Vagina (tissue), 2 donors: ENCODE data around the gene CNTRL. TPM values are rescaled to one million over a fixed set of nuclear protein-coding genes. Genes with fewer than 3 reads are reported as not detected.

Experiments used
- DNase-seq, 2 donors: peaks; one replicate each; pipeline ENCODE4 v3.0.0-alpha.2; 2017; ENCODE audit errors: extremely low spot score in 2 of 2
- H3K27ac ChIP-seq: fragments of 200-600 bp; sonication (generic); one replicate; pipeline ENCODE4 v1.5.1; 2019
- H3K27me3 ChIP-seq: fragments of 200-600 bp; sonication (generic); one replicate; pipeline ENCODE4 v1.5.1; 2019
- H3K36me3 ChIP-seq, 2 donors: fragments of 200-600 bp; sonication (generic); one replicate each; pipeline ENCODE4 v1.5.1; 2017 to 2019
- H3K4me1 ChIP-seq: fragments of 200-600 bp; sonication (generic); one replicate; pipeline ENCODE4 v1.5.1; 2019
- H3K4me3 ChIP-seq, 2 donors: fragments of 200-600 bp; sonication (generic); 1 replicate in 1 of 2; 2 replicates in 1 of 2; pipeline ENCODE4 v1.5.1; 2016 to 2019
- H3K9me3 ChIP-seq: fragments of 200-600 bp; sonication (generic); one replicate; pipeline ENCODE4 v1.5.1; 2019
- POLR2A ChIP-seq, 2 donors: fragments of 450-650 bp; IDR thresholded peaks; one replicate each; pipeline ENCODE4 v1.6.1; 2017; ENCODE audit warnings: antibody characterized with exemption in 2 of 2, mild to moderate bottlenecking in 2 of 2, moderate library complexity in 2 of 2
- POLR2AphosphoS5 ChIP-seq, 2 donors: sonication (generic); formaldehyde crosslinking; IDR thresholded peaks; one replicate each; pipeline ENCODE4 v1.9.0; 2017; ENCODE audit warnings: antibody characterized with exemption in 2 of 2, mild to moderate bottlenecking in 2 of 2, low read depth in 1 of 2; ENCODE audit not compliant: insufficient read depth in 1 of 2
- intact Hi-C: fragments of 100-400 bp; cut with DNase I; formaldehyde crosslinking; loops from one replicate; pipeline ENCODE4 v1.15.1; 2023
- total RNA-seq: library from RNA; depleted of rRNA; stranded (reverse); fragments of >200 nt; gene quantifications from one replicate; pipeline ENCODE4 v1.2.3, GENCODE V29; 2016
- TF ChIP-seq, protein P1 (sequence below), 3 experiments: fragments of 450-650 bp in 2 of 3; fragments of 200-600 bp in 1 of 3; sonication (generic) in 1 of 3; IDR thresholded peaks; one replicate each; pipeline ENCODE4 v1.5.1; 2017 to 2019; ENCODE audit warnings: antibody characterized with exemption in 3 of 3, mild to moderate bottlenecking in 2 of 3, moderate library complexity in 2 of 3

Gene CNTRL
- total RNA-seq, 1 donor from 2014 or later, result 13.8 TPM

DNA sequence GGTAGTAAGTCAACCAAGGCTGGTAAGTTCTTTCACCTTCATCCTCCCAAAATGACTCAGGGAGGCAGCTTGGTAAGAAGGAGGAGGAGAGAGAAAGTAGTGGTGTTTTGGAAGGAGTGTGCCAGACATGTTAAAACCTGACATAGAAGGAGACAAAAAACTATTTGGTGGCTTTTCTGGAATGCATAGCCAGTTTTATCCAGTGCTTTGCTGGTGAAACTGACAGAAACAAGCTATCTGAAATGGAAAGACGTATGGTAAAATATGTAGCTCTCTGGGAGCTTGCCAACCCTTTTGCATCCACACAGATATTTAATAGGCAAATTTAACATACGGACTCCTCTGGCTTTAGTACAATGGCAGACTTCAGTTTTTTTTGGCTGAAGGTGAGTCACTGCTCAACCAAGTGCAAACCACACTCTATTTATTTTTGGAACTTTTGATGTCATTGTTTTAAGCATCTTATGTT is 81.5 kb downstream of the CNTRL start:
- no peak overlapping the region for H3K4me3 ChIP-seq
- TF ChIP-seq POLR2AphosphoS5 (IDR thresholded peaks at IDR 0.05; ENCODE audit: insufficient read depth in 1 of 2, low read depth in 1 of 2) (peak in 1 of 2 donors; percentile 74), POLR2A (IDR thresholded peaks at IDR 0.05) (no peak)
- TF ChIP-seq, protein P1, sequence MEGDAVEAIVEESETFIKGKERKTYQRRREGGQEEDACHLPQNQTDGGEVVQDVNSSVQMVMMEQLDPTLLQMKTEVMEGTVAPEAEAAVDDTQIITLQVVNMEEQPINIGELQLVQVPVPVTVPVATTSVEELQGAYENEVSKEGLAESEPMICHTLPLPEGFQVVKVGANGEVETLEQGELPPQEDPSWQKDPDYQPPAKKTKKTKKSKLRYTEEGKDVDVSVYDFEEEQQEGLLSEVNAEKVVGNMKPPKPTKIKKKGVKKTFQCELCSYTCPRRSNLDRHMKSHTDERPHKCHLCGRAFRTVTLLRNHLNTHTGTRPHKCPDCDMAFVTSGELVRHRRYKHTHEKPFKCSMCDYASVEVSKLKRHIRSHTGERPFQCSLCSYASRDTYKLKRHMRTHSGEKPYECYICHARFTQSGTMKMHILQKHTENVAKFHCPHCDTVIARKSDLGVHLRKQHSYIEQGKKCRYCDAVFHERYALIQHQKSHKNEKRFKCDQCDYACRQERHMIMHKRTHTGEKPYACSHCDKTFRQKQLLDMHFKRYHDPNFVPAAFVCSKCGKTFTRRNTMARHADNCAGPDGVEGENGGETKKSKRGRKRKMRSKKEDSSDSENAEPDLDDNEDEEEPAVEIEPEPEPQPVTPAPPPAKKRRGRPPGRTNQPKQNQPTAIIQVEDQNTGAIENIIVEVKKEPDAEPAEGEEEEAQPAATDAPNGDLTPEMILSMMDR (IDR thresholded peaks at IDR 0.05), result no peak
- H3K27me3 ChIP-seq, result no peaks in the 10 kb centered on the region
- no peaks in the 10 kb centered on the region for H3K9me3 ChIP-seq
- H3K27ac ChIP-seq, result no peak overlapping the region
- H3K36me3 ChIP-seq, result peaks cover 0 to 12% of the 10 kb centered on the region in 2 donors
- no peak for DNase-seq
- H3K4me1 ChIP-seq, result peaks cover 5% of the 10 kb centered on the region
- intact Hi-C loops, result no loop called here

DNA sequence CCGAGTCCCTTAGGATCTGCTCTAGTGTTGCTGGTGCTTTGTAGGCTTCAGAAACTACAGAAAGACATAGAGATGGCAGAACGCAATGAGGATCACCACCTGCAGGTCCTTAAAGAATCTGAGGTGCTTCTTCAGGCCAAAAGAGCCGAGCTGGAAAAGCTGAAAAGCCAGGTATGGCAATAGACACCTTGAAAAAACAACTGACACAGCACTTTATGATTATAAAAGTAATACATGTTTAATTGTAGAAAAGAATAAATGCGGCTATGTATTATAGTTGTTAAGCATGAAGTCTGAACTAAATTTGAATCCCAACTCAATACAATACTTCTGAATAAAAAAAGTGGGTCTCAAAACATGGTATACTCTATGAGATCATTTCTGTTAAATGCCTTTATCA is 83.2 kb downstream of the CNTRL start:
- Histone ChIP-seq H3K36me3 (peaks cover 0 to 27% of the 10 kb centered on the region in 2 donors), H3K4me1 (peaks cover 5% of the 10 kb centered on the region), H3K27ac (no peak overlapping the region), H3K27me3 (no peaks in the 10 kb centered on the region), H3K4me3 (no peak overlapping the region), H3K9me3 (no peaks in the 10 kb centered on the region)
- TF ChIP-seq POLR2A (IDR thresholded peaks at IDR 0.05) (no peak), POLR2AphosphoS5 (IDR thresholded peaks at IDR 0.05; ENCODE audit: insufficient read depth in 1 of 2, low read depth in 1 of 2) (no peak)
- TF ChIP-seq, protein P1 (IDR thresholded peaks at IDR 0.05), result no peak
- intact Hi-C loops, result no loop called here
- no peak for DNase-seq

DNA sequence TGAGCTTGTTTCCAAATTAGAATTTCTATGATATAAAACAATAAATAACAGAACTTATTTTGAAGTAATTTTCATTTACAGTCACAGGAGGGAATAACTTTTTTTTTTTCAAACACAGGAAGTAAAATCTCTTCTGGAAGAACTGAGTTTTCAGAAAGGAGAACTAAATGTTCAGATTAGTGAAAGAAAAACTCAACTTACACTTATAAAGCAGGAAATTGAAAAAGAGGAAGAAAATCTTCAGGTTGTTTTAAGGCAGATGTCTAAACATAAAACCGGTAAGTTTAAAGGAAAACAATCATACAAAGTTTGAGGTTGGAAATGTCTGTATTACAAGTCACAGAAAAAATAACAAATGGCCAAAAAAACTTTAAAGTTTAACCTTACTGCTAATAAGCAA is 85.3 kb downstream of the CNTRL start:
- no peak for TF ChIP-seq POLR2AphosphoS5 (IDR thresholded peaks at IDR 0.05; ENCODE audit: insufficient read depth in 1 of 2, low read depth in 1 of 2)
- TF ChIP-seq, protein P1 (IDR thresholded peaks at IDR 0.05), result no peak
- TF ChIP-seq POLR2A (IDR thresholded peaks at IDR 0.05), result no peak
- no peak overlapping the region for H3K4me3 ChIP-seq
- H3K27ac ChIP-seq, result no peak overlapping the region
- intact Hi-C loops, result no loop called here
- H3K27me3 ChIP-seq, result no peaks in the 10 kb centered on the region
- no peaks in the 10 kb centered on the region for H3K9me3 ChIP-seq
- no peak for DNase-seq
- peaks cover 0 to 27% of the 10 kb centered on the region in 2 donors for H3K36me3 ChIP-seq
- H3K4me1 ChIP-seq, result peaks cover 5% of the 10 kb centered on the region

DNA sequence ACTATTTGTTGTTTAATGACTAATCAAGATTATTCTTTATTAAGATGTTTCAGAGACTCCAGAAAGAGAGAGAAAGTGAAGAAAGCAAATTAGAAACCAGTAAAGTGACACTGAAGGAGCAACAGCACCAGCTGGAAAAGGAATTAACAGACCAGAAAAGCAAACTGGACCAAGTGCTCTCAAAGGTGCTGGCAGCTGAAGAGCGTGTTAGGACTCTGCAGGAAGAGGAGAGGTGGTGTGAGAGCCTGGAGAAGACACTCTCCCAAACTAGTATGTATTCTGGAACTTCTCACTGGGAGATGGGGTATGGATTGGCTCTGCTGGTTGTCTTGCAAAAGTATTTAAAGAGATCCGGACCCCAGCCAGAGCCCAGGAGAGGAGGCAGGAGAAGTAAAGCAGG is 93.3 kb downstream of the CNTRL start:
- Histone ChIP-seq H3K4me1 (no peaks in the 10 kb centered on the region), H3K9me3 (no peaks in the 10 kb centered on the region), H3K36me3 (peaks cover 0 to 36% of the 10 kb centered on the region in 2 donors), H3K4me3 (no peak overlapping the region), H3K27me3 (no peaks in the 10 kb centered on the region), H3K27ac (no peak overlapping the region)
- intact Hi-C loops, result no loop called here
- no peak for DNase-seq
- TF ChIP-seq POLR2A (IDR thresholded peaks at IDR 0.05) (no peak), POLR2AphosphoS5 (IDR thresholded peaks at IDR 0.05; ENCODE audit: insufficient read depth in 1 of 2, low read depth in 1 of 2) (no peak)
- TF ChIP-seq, protein P1 (IDR thresholded peaks at IDR 0.05), result no peak

DNA sequence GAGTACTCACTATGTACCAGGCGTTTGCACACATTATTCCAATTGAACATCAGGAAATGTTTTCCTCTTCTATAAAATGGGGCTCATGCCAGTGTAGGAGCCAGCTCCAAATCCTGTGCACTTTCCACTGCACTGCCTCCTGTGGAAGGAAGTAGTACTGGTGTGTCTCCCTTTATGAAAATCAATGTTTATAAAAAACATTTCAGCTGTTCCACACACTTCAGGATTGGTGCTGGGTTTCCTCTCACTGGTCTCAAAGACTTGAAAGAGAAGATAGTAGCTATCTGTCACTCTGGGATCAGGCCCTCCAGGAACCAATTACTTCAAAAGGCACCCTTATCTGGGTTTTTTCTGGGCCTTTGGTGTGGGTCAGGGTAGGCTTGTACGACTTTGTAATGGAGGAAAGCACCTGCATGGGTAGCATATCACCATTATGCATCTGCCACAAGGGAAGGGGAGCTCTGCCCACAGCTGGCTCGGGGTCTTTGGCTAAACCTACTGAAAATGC is 94.4 kb downstream of the CNTRL start:
- H3K27me3 ChIP-seq, result no peaks in the 10 kb centered on the region
- TF ChIP-seq POLR2A (IDR thresholded peaks at IDR 0.05) (no peak), POLR2AphosphoS5 (IDR thresholded peaks at IDR 0.05; ENCODE audit: insufficient read depth in 1 of 2, low read depth in 1 of 2) (no peak)
- TF ChIP-seq, protein P1 (IDR thresholded peaks at IDR 0.05), result peak in 1 of 3 experiments; percentile 16
- no peaks in the 10 kb centered on the region for H3K4me1 ChIP-seq
- no peak for DNase-seq
- intact Hi-C loops, result no loop called here
- no peaks in the 10 kb centered on the region for H3K9me3 ChIP-seq
- peaks cover 0 to 45% of the 10 kb centered on the region in 2 donors for H3K36me3 ChIP-seq
- no peak overlapping the region for H3K27ac ChIP-seq
- H3K4me3 ChIP-seq, result no peak overlapping the region
